ENCODE data around the gene GSTO2.
A peak's percentile ranks its signal among the peaks of the same experiment; 100 is the strongest.

Gene GSTO2

DNA sequence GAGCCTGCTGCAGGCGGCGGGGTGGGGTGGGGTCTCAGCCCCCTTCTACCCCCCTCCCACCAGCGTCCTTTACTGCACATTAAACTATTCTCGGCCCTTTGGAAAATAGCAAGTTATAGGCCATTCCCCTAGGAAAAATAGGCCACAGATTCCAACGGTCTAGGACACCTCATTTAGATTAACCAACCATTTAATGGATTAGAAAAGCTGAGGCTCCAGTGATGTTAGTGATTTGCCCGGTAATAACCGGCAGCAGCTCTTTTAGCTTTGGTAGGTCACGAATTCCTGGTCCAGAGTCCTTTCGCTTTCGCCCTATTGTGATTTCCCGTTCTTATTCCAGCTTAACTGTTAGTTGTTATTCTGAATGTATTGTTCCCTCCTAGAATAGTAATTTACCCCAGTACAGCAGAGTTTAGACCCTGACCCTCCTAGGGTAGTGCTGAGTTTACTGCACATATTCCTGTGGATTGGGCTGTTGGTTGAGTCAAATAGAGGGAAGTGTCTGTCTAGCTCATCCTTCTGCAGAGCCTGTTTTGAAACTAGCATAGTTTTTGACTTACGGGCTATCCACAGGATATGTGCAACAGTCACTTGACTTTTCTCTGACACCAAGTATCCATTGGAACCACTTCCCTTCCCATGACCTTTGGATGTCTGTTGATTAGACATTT is 13.5 kb upstream of the GSTO2 start:
- Histone ChIP-seq H3K27ac (ENCODE audit: low read depth, low read length, poor library complexity, severe bottlenecking) (no peak overlapping the region), H3K9me2 (ENCODE audit: low read depth, low read length) (no peaks in the 10 kb centered on the region), H3K9me3 (ENCODE audit: low read length) (no peaks in the 10 kb centered on the region), H3K4me2 (ENCODE audit: low read length) (peak overlapping the region; percentile 63), H3K27me3 (ENCODE audit: insufficient read depth, low read length) (no peaks in the 10 kb centered on the region), H2AFZ (ENCODE audit: low read length) (no peak overlapping the region), H3K4me1 (ENCODE audit: insufficient read depth, low read length, severe bottlenecking) (peaks cover 13% of the 10 kb centered on the region), H3F3A (ENCODE audit: insufficient read depth, low read length) (no peaks in the 10 kb centered on the region), H4K20me1 (ENCODE audit: insufficient read depth, low read length) (no peaks in the 10 kb centered on the region), H3K4me3 (ENCODE audit: low read depth, low read length, poor library complexity, severe bottlenecking) (peak overlapping the region; percentile 68), H3K79me2 (ENCODE audit: insufficient read depth, low read length) (no peaks in the 10 kb centered on the region; the same call in 1 of the 2 replicates), H3K9ac (ENCODE audit: low read length) (peak overlapping the region; percentile 74), H3K36me3 (ENCODE audit: insufficient read depth, low read length) (peaks cover 21% of the 10 kb centered on the region)
- no peak for TF ChIP-seq EZH2 (IDR thresholded peaks at IDR 0.05; ENCODE audit: borderline replicate concordance, low read length)
- TF ChIP-seq, protein P1, sequence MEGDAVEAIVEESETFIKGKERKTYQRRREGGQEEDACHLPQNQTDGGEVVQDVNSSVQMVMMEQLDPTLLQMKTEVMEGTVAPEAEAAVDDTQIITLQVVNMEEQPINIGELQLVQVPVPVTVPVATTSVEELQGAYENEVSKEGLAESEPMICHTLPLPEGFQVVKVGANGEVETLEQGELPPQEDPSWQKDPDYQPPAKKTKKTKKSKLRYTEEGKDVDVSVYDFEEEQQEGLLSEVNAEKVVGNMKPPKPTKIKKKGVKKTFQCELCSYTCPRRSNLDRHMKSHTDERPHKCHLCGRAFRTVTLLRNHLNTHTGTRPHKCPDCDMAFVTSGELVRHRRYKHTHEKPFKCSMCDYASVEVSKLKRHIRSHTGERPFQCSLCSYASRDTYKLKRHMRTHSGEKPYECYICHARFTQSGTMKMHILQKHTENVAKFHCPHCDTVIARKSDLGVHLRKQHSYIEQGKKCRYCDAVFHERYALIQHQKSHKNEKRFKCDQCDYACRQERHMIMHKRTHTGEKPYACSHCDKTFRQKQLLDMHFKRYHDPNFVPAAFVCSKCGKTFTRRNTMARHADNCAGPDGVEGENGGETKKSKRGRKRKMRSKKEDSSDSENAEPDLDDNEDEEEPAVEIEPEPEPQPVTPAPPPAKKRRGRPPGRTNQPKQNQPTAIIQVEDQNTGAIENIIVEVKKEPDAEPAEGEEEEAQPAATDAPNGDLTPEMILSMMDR (IDR thresholded peaks at IDR 0.05; ENCODE audit: low read length): no peak

- Histone ChIP-seq H3K36me3 (ENCODE audit: insufficient read depth, low read length) (peaks cover 27% of the 10 kb centered on the region), H3K79me2 (ENCODE audit: insufficient read depth, low read length) (no peaks in the 10 kb centered on the region; the same call in 1 of the 2 replicates), H3K4me3 (ENCODE audit: low read depth, low read length, poor library complexity, severe bottlenecking) (peak overlapping the region; percentile 68), H3K9me2 (ENCODE audit: low read depth, low read length) (no peaks in the 10 kb centered on the region), H3K9me3 (ENCODE audit: low read length) (no peaks in the 10 kb centered on the region), H4K20me1 (ENCODE audit: insufficient read depth, low read length) (no peaks in the 10 kb centered on the region), H2AFZ (ENCODE audit: low read length) (no peak overlapping the region), H3K9ac (ENCODE audit: low read length) (no peak overlapping the region), H3F3A (ENCODE audit: insufficient read depth, low read length) (no peaks in the 10 kb centered on the region), H3K27ac (ENCODE audit: low read depth, low read length, poor library complexity, severe bottlenecking) (no peak overlapping the region), H3K4me2 (ENCODE audit: low read length) (peak overlapping the region; percentile 63; the same call in 1 of the 2 replicates), H3K4me1 (ENCODE audit: insufficient read depth, low read length, severe bottlenecking) (peaks cover 13% of the 10 kb centered on the region), H3K27me3 (ENCODE audit: insufficient read depth, low read length) (no peaks in the 10 kb centered on the region)
- no peak for TF ChIP-seq EZH2 (IDR thresholded peaks at IDR 0.05; ENCODE audit: borderline replicate concordance, low read length)
- TF ChIP-seq, protein P1 (IDR thresholded peaks at IDR 0.05; ENCODE audit: low read length): no peak
Observed at GRCh38 chr10:104256335-104256961, 12.5 kb upstream of the GSTO2 start.

DNA sequence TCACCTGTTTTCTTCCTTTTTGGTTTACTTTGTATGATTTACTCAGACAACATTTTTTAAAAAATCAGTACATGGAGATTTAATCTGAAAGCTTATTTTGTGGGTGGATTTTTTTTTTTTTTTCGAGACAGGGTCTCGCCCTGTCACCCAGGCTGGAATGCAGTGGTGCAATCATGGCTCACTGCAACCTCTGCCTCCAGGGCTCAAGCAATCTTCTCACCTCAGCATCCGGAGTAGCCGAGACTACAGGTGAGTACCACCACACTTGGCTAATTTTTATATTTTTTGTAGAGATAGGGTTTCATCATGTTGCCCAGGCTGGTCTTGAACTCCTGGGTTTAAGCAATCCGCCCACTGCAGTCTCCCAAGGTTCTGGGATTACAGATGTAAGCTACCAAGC is 11.7 kb upstream of the GSTO2 start:
- no peaks in the 10 kb centered on the region for H3K9me3 ChIP-seq (ENCODE audit: low read length)
- peaks cover 35% of the 10 kb centered on the region for H3K36me3 ChIP-seq (ENCODE audit: insufficient read depth, low read length)
- no peaks in the 10 kb centered on the region for H3F3A ChIP-seq (ENCODE audit: insufficient read depth, low read length)
- no peak for TF ChIP-seq EZH2 (IDR thresholded peaks at IDR 0.05; ENCODE audit: borderline replicate concordance, low read length)
- TF ChIP-seq, protein P1 (IDR thresholded peaks at IDR 0.05; ENCODE audit: low read length): no peak
- H3K27ac ChIP-seq (ENCODE audit: low read depth, low read length, poor library complexity, severe bottlenecking): no peak overlapping the region
- no peaks in the 10 kb centered on the region for H3K9me2 ChIP-seq (ENCODE audit: low read depth, low read length)
- H3K9ac ChIP-seq (ENCODE audit: low read length): no peak overlapping the region
- H3K4me1 ChIP-seq (ENCODE audit: insufficient read depth, low read length, severe bottlenecking): peaks cover 13% of the 10 kb centered on the region
- no peaks in the 10 kb centered on the region; the same call in 1 of the 2 replicates for H3K79me2 ChIP-seq (ENCODE audit: insufficient read depth, low read length)
- no peaks in the 10 kb centered on the region for H4K20me1 ChIP-seq (ENCODE audit: insufficient read depth, low read length)
- no peak overlapping the region for H3K4me2 ChIP-seq (ENCODE audit: low read length)
- no peaks in the 10 kb centered on the region for H3K27me3 ChIP-seq (ENCODE audit: insufficient read depth, low read length)
- no peak overlapping the region for H2AFZ ChIP-seq (ENCODE audit: low read length)
- no peak overlapping the region for H3K4me3 ChIP-seq (ENCODE audit: low read depth, low read length, poor library complexity, severe bottlenecking)
